Heart right ventricle (tissue), 16 donors: ENCODE results near the gene PRKAR1B. TPM values are rescaled to one million over a fixed set of nuclear protein-coding genes. Genes with fewer than 3 reads are reported as not detected.
"Not testable (repeated sequence)": the region's sequence is repeated elsewhere in the genome, so short reads cannot be mapped to it uniquely, and the experiment has no call there.

Source experiments
- ATAC-seq, 8 donors: fragments of 200-7000 bp; cut with Tn5 transposase; one replicate each; pipeline ENCODE4 v1.9.1; 2020; ENCODE audit warnings: mild to moderate bottlenecking in 8 of 8, moderate library complexity in 8 of 8, moderate number of reproducible peaks in 1 of 8
- DNase-seq, 2 donors: peaks; one replicate each; pipeline ENCODE4 v3.0.0-alpha.2; 2020
- H3K27ac ChIP-seq, 10 donors: fragments of 200-600 bp; sonication (generic) in 2 of 10; one replicate each; pipeline versions ENCODE4 v1.5.0 to v1.8.0; 2020 to 2022; ENCODE audit warnings: mild to moderate bottlenecking in 3 of 10
- H3K27me3 ChIP-seq, 7 donors: fragments of 200-600 bp; one replicate each; pipeline ENCODE4 v1.8.0; 2021 to 2022; ENCODE audit warnings: mild to moderate bottlenecking in 2 of 7
- H3K36me3 ChIP-seq, 9 donors: fragments of 200-600 bp; sonication (generic) in 1 of 9; one replicate each; pipeline versions ENCODE4 v1.5.0 to v1.8.0; 2020 to 2022; ENCODE audit warnings: mild to moderate bottlenecking in 2 of 9
- H3K4me1 ChIP-seq, 9 donors: fragments of 200-600 bp; sonication (generic) in 1 of 9; one replicate each; pipeline versions ENCODE4 v1.5.0 to v1.8.0; 2020 to 2022; ENCODE audit warnings: mild to moderate bottlenecking in 4 of 9
- H3K4me3 ChIP-seq, 10 donors: fragments of 200-600 bp; sonication (generic) in 2 of 10; one replicate each; pipeline versions ENCODE4 v1.5.0 to v1.8.0; 2020 to 2022; ENCODE audit warnings: mild to moderate bottlenecking in 7 of 10, moderate library complexity in 2 of 10
- H3K9me3 ChIP-seq, 11 donors: fragments of 200-600 bp in 10 of 11; sonication (generic) in 2 of 11; one replicate each; pipeline versions ENCODE4 v1.5.0 to v1.8.0; 2013 to 2022; ENCODE audit warnings: mild to moderate bottlenecking in 2 of 11, control low read depth in 1 of 11, moderate library complexity in 1 of 11
- CTCF ChIP-seq, 9 donors: fragments of 200-600 bp; sonication (generic) in 2 of 9; IDR thresholded peaks; one replicate each; pipeline versions ENCODE4 v1.5.0 to v1.8.0; 2021 to 2022; ENCODE audit warnings: antibody characterized with exemption in 9 of 9, mild to moderate bottlenecking in 5 of 9, moderate library complexity in 1 of 9
- WGBS, 2 donors: extraction: QIAGEN DNeasy Blood & Tissue Kit; methylation state at CpG; one replicate each; pipeline ENCODE4 v1.1.7; 2013; ENCODE audit warnings: inconsistent platforms in 1 of 2; 5-methylcytosine and 5-hydroxymethylcytosine counted together
- intact Hi-C, 10 donors: fragments of 100-400 bp; cut with DNase I; formaldehyde crosslinking; loops; one replicate each; pipeline versions ENCODE4 v1.11.1 to v1.14.2; 2022
- polyA plus RNA-seq, 2 donors: library from polyadenylated mRNA; stranded (reverse); fragments of 200-250 nt; gene quantifications; one replicate each; pipeline ENCODE4 v1.2.3, GENCODE V29; 2013
- total RNA-seq, 10 donors: library from RNA; stranded (reverse); fragmentation: NEBNext Ultra II Directional in 3 of 10; extraction: Animal tissue kit (Norgen Biotek cat#: 25700) in 3 of 10; gene quantifications; one replicate each; pipeline versions ENCODE4 v1.2.1 to v1.2.4, GENCODE V29; 2021 to 2023
- donor health status: Arrhythmogenic right ventricular cardiomyopathy.
- donor health status: ischemic (EF 13 %, LVEDD 7.1; RV severe dilation, severe dysfunction).
- donor health status: healthy with polysubstance abuse.
- donor health status: DM: no; HTN: yes; CAD: no.
- donor health status: DM: no; HTN: no; CAD: no.
- donor health status: ischemic (EF 25% LVEDD 6.9; RV normal size, moderate dysfunction).
- donor health status: ischemic (EF 25% LVEDD 5.7; RV mildly dilated, moderate dysfunction).
- donor health status: healthy.
- donor health status: DM: yes; HTN: yes; CAD: no.
- donor health status: Ischemic cardiomyopathy.
- donor health status: ischemic (EF 35%, LVEDD 5.7; RV mildly dilated, moderate dysfunction).
- donor health status: nonischemic (EF 11% LVEDD 7.7; RV severe dilation, severe dysfunction).
- donor health status: DM: yes; HTN: yes; CAD: no.
- donor health status: PGD.
- donor health status: ischemic (EF 29% LVEDD 5.4; RV normal size, mild dysfunction).
- donor health status: nonischemic (EF 23%, LVEDD 6.1; RV moderate dilation, normal function).

The PRKAR1B gene
- total and polyA plus RNA-seq, 12 donors = 5.0 to 24.5 (median 20.6) TPM

GRCh38 chr7:552868-553635 lies 174.0 kb downstream of the PRKAR1B start:
- Histone ChIP-seq H3K27me3 (no peaks in the 10 kb centered on the region), H3K4me3 (no peak overlapping the region), H3K4me1 (peaks cover 0 to 13% (median 0%) of the 10 kb centered on the region in 9 donors), H3K36me3 (no peaks in the 10 kb centered on the region), H3K9me3 (peaks cover 0 to 5% (median 0%) of the 10 kb centered on the region in 11 donors), H3K27ac (no peak overlapping the region)
- intact Hi-C loops = no loop called here
- DNase-seq = peak in 1 of 2 donors; percentile 7
- 76 to 80% methylated on average over 44 of the region's 44 CpGs for WGBS, 2 donors
- ATAC-seq = peak in 1 of 8 donors; percentile 28
- TF ChIP-seq CTCF (IDR thresholded peaks at IDR 0.05) = no peak

GRCh38 chr7:552151-552867 lies 174.8 kb downstream of the PRKAR1B start:
- WGBS, 2 donors = 69 to 82% methylated on average over 31 to 32 of the region's 32 CpGs
- intact Hi-C loops, H3K36me3 ChIP-seq, H3K27ac ChIP-seq, H3K9me3 ChIP-seq, ATAC-seq, H3K4me3 ChIP-seq, H3K27me3 ChIP-seq, H3K4me1 ChIP-seq: not testable (repeated sequence)
- DNase-seq = peak in 1 of 2 donors; percentile 4

- H3K4me1 ChIP-seq, H3K36me3 ChIP-seq, H3K27ac ChIP-seq, H3K9me3 ChIP-seq, ATAC-seq, H3K4me3 ChIP-seq, H3K27me3 ChIP-seq, intact Hi-C loops: not testable (repeated sequence)
- WGBS, 2 donors = 96 to 98% methylated on average over 9 of the region's 9 CpGs
- peak in 1 of 2 donors; percentile 3 for DNase-seq
Observed at GRCh38 chr7:551615-551970, 175.5 kb downstream of the PRKAR1B start.

- peak in 1 of 8 donors; percentile 10 for ATAC-seq
- H3K36me3 ChIP-seq = no peaks in the 10 kb centered on the region
- intact Hi-C loops = no loop called here
Observed at GRCh38 chr7:550881-551614, 176.0 kb downstream of the PRKAR1B start.

More at GRCh38 chr7:550881-551614, 176.0 kb downstream of the PRKAR1B start:
- no peak overlapping the region for H3K4me3 ChIP-seq
- no peak for TF ChIP-seq CTCF (IDR thresholded peaks at IDR 0.05)
- no peaks in the 10 kb centered on the region for H3K4me1 ChIP-seq
- no peak overlapping the region for H3K27ac ChIP-seq
- no peaks in the 10 kb centered on the region for H3K9me3 ChIP-seq
- 96 to 97% methylated on average over 19 of the region's 19 CpGs for WGBS, 2 donors
- DNase-seq = peak in 1 of 2 donors; percentile 9
- H3K27me3 ChIP-seq = no peaks in the 10 kb centered on the region
